GM23338 (cell line): ENCODE data around the gene ETFA. TPM values are rescaled to one million over a fixed set of nuclear protein-coding genes. Genes with fewer than 3 reads are reported as not detected.

Experiments used
- ATAC-seq: fragments of 200-7000 bp; cut with Tn5 transposase; 3 replicates; pipeline ENCODE4 v1.9.1; 2020
- DNase-seq: peaks from one replicate; pipeline ENCODE4 v3.0.0-alpha.2; 2015; ENCODE audit warnings: low spot score
- H2AFZ ChIP-seq: fragments of 200-600 bp; sonication (generic); 2 replicates; pipeline ENCODE4 v1.8.0; 2016; ENCODE audit warnings: antibody characterized with exemption, mild to moderate bottlenecking, moderate library complexity
- H3F3A ChIP-seq: fragments of 200-600 bp; sonication (generic); replicated peaks from 2 replicates; pipeline ENCODE4 v1.8.0; 2017; ENCODE audit warnings: antibody characterized with exemption, mixed run types, low read depth
- H3K27ac ChIP-seq: fragments of 200-600 bp; sonication (generic); 2 replicates; pipeline ENCODE4 v1.6.1; 2016; ENCODE audit warnings: low read depth
- H3K27me3 ChIP-seq: fragments of 200-600 bp; sonication (generic); 2 replicates; pipeline ENCODE4 v1.8.0; 2016; ENCODE audit warnings: mild to moderate bottlenecking, mixed run types, moderate library complexity; ENCODE audit not compliant: insufficient read depth
- H3K36me3 ChIP-seq: fragments of 200-600 bp; sonication (generic); 2 replicates; pipeline ENCODE4 v1.8.0; 2016; ENCODE audit warnings: mild to moderate bottlenecking; ENCODE audit not compliant: insufficient read depth
- H3K4me1 ChIP-seq: fragments of 200-600 bp; sonication (generic); 2 replicates; pipeline ENCODE4 v1.8.0; 2016; ENCODE audit warnings: mild to moderate bottlenecking, moderate library complexity; ENCODE audit not compliant: insufficient read depth
- H3K4me2 ChIP-seq: fragments of 200-600 bp; sonication (generic); 2 replicates; pipeline ENCODE4 v1.7.1; 2017; ENCODE audit warnings: mixed run types
- H3K4me3 ChIP-seq: fragments of 200-600 bp; sonication (generic); 2 replicates; pipeline ENCODE4 v1.6.1; 2016; ENCODE audit warnings: mixed run types
- H3K79me2 ChIP-seq: fragments of 200-600 bp; sonication (generic); replicated peaks from 2 replicates; pipeline ENCODE4 v1.8.0; 2017; ENCODE audit warnings: mild to moderate bottlenecking; ENCODE audit not compliant: insufficient read depth
- H3K9me2 ChIP-seq: fragments of 200-600 bp; sonication (generic); 2 replicates; pipeline ENCODE4 v1.8.0; 2017; ENCODE audit not compliant: insufficient read depth
- H4K20me1 ChIP-seq: fragments of 200-600 bp; sonication (generic); replicated peaks from 2 replicates; pipeline ENCODE4 v1.8.0; 2017; ENCODE audit warnings: mild to moderate bottlenecking; ENCODE audit not compliant: insufficient read depth
- H3K27ac Mint-ChIP-seq: 2 replicates; pipeline ENCODE4 v1.8.0; 2020; ENCODE audit warnings: inconsistent platforms, mild to moderate bottlenecking, moderate library complexity, mixed read lengths
- H3K27me3 Mint-ChIP-seq: 3 replicates; pipeline ENCODE4 v1.8.0; 2022; ENCODE audit warnings: low read depth, mild to moderate bottlenecking, moderate library complexity, mixed read lengths, inconsistent platforms; ENCODE audit not compliant: insufficient read depth, poor library complexity
- H3K36me3 Mint-ChIP-seq: 3 replicates; pipeline ENCODE4 v1.8.0; 2021; ENCODE audit warnings: low read depth, mild to moderate bottlenecking, inconsistent platforms, moderate library complexity, mixed read lengths
- H3K4me1 Mint-ChIP-seq: 3 replicates; pipeline ENCODE4 v1.8.0; 2020; ENCODE audit warnings: mild to moderate bottlenecking, inconsistent platforms, mixed read lengths
- H3K4me3 Mint-ChIP-seq: 3 replicates; pipeline ENCODE4 v1.8.0; 2021; ENCODE audit warnings: moderate library complexity, mild to moderate bottlenecking, inconsistent platforms, mixed read lengths
- H3K9me3 Mint-ChIP-seq: 3 replicates; pipeline ENCODE4 v1.8.0; 2020; ENCODE audit warnings: moderate library complexity, mild to moderate bottlenecking, inconsistent platforms, mixed read lengths
- CREB1 ChIP-seq: fragments of 250-450 bp; sonication (Bioruptor Pico); IDR thresholded peaks from 2 replicates; pipeline ENCODE4 v1.5.0; 2020; ENCODE audit warnings: low read depth, mild to moderate bottlenecking, moderate library complexity
- CTCF ChIP-seq, 2 experiments: fragments of 200-600 bp in 1 of 2; sonication (generic) in 1 of 2; conservative IDR thresholded peaks; 2 replicates each; pipeline versions ENCODE4 v1.5.1 to v1.6.1; 2016 to 2017; ENCODE audit warnings: antibody characterized with exemption in 2 of 2, low read depth in 2 of 2, mild to moderate bottlenecking in 2 of 2, moderate library complexity in 1 of 2
- ETS1 ChIP-seq: IDR thresholded peaks from 2 replicates; pipeline ENCODE4 v1.6.1; 2016; ENCODE audit warnings: antibody characterized with exemption
- EZH2 ChIP-seq: fragments of 200-600 bp; sonication (generic); IDR thresholded peaks from one replicate; pipeline ENCODE4 v1.8.0; 2017; ENCODE audit warnings: antibody characterized with exemption, mild to moderate bottlenecking, low read depth; ENCODE audit not compliant: unreplicated experiment
- NANOG ChIP-seq: IDR thresholded peaks from 2 replicates; pipeline ENCODE4 v1.6.1; 2016; ENCODE audit warnings: antibody characterized with exemption, borderline replicate concordance
- POLR2AphosphoS5 ChIP-seq: IDR thresholded peaks from 2 replicates; pipeline ENCODE4 v1.6.1; 2016; ENCODE audit warnings: antibody characterized with exemption, low read depth
- STAT1 ChIP-seq: IDR thresholded peaks from one replicate; pipeline ENCODE4 v1.6.1; 2016; ENCODE audit warnings: antibody characterized with exemption; ENCODE audit not compliant: unreplicated experiment
- ZNF114 ChIP-seq: fragments of 250-450 bp; sonication (Bioruptor Pico); IDR thresholded peaks from 2 replicates; pipeline ENCODE4 v1.5.0; 2020; ENCODE audit warnings: mild to moderate bottlenecking, moderate library complexity
- polyA plus RNA-seq: library from polyadenylated mRNA; unstranded; fragments of >200 nt; fragmentation: Nextera tagmentation; extraction: Ambion mirVana; gene quantifications from 2 replicates; pipeline ENCODE4 v1.2.1, GENCODE V29; 2016
- total RNA-seq: library from RNA; depleted of rRNA; stranded (reverse); fragments of >200 nt; shearing (Covaris generic); gene quantifications from 2 replicates; pipeline ENCODE4 v1.2.3, GENCODE V29; 2014
- TF ChIP-seq, protein P1 (sequence below): fragments of 250-450 bp; sonication (Bioruptor Pico); IDR thresholded peaks from 2 replicates; pipeline ENCODE4 v1.5.0; 2020; ENCODE audit warnings: mild to moderate bottlenecking, moderate library complexity

The ETFA gene
- total and polyA plus RNA-seq, 2 experiments from 2014 or later = 52.9 to 69.1 TPM

- TF ChIP-seq, protein P1, sequence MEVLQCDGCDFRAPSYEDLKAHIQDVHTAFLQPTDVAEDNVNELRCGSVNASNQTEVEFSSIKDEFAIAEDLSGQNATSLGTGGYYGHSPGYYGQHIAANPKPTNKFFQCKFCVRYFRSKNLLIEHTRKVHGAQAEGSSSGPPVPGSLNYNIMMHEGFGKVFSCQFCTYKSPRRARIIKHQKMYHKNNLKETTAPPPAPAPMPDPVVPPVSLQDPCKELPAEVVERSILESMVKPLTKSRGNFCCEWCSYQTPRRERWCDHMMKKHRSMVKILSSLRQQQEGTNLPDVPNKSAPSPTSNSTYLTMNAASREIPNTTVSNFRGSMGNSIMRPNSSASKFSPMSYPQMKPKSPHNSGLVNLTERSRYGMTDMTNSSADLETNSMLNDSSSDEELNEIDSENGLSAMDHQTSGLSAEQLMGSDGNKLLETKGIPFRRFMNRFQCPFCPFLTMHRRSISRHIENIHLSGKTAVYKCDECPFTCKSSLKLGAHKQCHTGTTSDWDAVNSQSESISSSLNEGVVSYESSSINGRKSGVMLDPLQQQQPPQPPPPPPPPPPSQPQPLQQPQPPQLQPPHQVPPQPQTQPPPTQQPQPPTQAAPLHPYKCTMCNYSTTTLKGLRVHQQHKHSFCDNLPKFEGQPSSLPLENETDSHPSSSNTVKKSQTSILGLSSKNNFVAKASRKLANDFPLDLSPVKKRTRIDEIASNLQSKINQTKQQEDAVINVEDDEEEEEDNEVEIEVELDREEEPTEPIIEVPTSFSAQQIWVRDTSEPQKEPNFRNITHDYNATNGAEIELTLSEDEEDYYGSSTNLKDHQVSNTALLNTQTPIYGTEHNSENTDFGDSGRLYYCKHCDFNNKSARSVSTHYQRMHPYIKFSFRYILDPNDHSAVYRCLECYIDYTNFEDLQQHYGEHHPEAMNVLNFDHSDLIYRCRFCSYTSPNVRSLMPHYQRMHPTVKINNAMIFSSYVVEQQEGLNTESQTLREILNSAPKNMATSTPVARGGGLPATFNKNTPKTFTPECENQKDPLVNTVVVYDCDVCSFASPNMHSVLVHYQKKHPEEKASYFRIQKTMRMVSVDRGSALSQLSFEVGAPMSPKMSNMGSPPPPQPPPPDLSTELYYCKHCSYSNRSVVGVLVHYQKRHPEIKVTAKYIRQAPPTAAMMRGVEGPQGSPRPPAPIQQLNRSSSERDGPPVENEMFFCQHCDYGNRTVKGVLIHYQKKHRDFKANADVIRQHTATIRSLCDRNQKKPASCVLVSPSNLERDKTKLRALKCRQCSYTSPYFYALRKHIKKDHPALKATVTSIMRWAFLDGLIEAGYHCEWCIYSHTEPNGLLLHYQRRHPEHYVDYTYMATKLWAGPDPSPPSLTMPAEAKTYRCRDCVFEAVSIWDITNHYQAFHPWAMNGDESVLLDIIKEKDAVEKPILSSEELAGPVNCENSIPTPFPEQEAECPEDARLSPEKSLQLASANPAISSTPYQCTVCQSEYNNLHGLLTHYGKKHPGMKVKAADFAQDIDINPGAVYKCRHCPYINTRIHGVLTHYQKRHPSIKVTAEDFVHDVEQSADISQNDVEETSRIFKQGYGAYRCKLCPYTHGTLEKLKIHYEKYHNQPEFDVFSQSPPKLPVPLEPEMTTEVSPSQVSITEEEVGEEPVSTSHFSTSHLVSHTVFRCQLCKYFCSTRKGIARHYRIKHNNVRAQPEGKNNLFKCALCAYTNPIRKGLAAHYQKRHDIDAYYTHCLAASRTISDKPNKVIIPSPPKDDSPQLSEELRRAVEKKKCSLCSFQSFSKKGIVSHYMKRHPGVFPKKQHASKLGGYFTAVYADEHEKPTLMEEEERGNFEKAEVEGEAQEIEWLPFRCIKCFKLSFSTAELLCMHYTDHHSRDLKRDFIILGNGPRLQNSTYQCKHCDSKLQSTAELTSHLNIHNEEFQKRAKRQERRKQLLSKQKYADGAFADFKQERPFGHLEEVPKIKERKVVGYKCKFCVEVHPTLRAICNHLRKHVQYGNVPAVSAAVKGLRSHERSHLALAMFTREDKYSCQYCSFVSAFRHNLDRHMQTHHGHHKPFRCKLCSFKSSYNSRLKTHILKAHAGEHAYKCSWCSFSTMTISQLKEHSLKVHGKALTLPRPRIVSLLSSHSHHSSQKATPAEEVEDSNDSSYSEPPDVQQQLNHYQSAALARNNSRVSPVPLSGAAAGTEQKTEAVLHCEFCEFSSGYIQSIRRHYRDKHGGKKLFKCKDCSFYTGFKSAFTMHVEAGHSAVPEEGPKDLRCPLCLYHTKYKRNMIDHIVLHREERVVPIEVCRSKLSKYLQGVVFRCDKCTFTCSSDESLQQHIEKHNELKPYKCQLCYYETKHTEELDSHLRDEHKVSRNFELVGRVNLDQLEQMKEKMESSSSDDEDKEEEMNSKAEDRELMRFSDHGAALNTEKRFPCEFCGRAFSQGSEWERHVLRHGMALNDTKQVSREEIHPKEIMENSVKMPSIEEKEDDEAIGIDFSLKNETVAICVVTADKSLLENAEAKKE (CRISPR knock-in tag) = no peak
- TF ChIP-seq ETS1 (no peak), NANOG (no peak), CREB1 (CRISPR knock-in tag) (no peak), EZH2 (no peak), POLR2AphosphoS5 (no peak), ZNF114 (CRISPR knock-in tag) (no peak), STAT1 (no peak)
Observed at GRCh38 chr15:76221085-76221767, 90.0 kb downstream of the ETFA start (continued).

- ATAC-seq (no peak), DNase-seq (no peak)
- no peaks in the 10 kb centered on the region for H3K36me3 ChIP-seq
- H3K4me3 ChIP-seq = no peak overlapping the region
- peaks cover 11% of the 10 kb centered on the region; the same call in 2 of the 3 replicates for H3K36me3 Mint-ChIP-seq
- no peak overlapping the region for H3K4me3 Mint-ChIP-seq
- no peaks in the 10 kb centered on the region for H3F3A ChIP-seq
- no peaks in the 10 kb centered on the region for H3K9me2 ChIP-seq
- H3K4me2 ChIP-seq = no peak overlapping the region
- H3K27ac Mint-ChIP-seq = no peak overlapping the region
- H3K27ac ChIP-seq = no peak overlapping the region
- no peaks in the 10 kb centered on the region for H3K4me1 ChIP-seq
- H3K9me3 Mint-ChIP-seq = peaks cover 5% of the 10 kb centered on the region; the same call in 1 of the 3 replicates
- no peaks in the 10 kb centered on the region for H3K4me1 Mint-ChIP-seq
- no peaks in the 10 kb centered on the region for H4K20me1 ChIP-seq
- H3K27me3 ChIP-seq = no peaks in the 10 kb centered on the region
- H3K27me3 Mint-ChIP-seq = no peaks in the 10 kb centered on the region
- H3K79me2 ChIP-seq = no peaks in the 10 kb centered on the region
- no peak overlapping the region for H2AFZ ChIP-seq
- no peak for TF ChIP-seq CTCF (conservative IDR thresholded peaks at IDR 0.05; ENCODE audit: low read depth in 2 of 2)
Observed at GRCh38 chr15:76217882-76218217, 93.4 kb downstream of the ETFA start.
